PC-3 (cell line): ENCODE measurements around the gene TEDDM1.

Source experiments
- CTCF ChIP-seq: fragments of 300-600 bp; sonication (generic); conservative IDR thresholded peaks from 2 replicates; pipeline ENCODE4 v1.5.1; 2017; ENCODE audit warnings: antibody characterized with exemption, low read depth, mild to moderate bottlenecking, low read length
- EZH2phosphoT487 ChIP-seq: fragments of 300-600 bp; sonication (generic); IDR thresholded peaks from 2 replicates; pipeline ENCODE4 v1.6.1; 2018; ENCODE audit warnings: mild to moderate bottlenecking, antibody characterized with exemption, low read length, borderline replicate concordance

- TF ChIP-seq CTCF (no peak), EZH2phosphoT487 (no peak)
Observed at GRCh38 chr1:182376936-182377574, 23.4 kb downstream of the TEDDM1 start.
